HepG2 (cell line): ENCODE measurements around the gene MED1. TPM values are rescaled to one million over a fixed set of nuclear protein-coding genes. Genes with fewer than 3 reads are reported as not detected.

ENCODE experiments used
- DDIT3 ChIP-seq: sonication (generic); formaldehyde crosslinking; IDR thresholded peaks from 2 replicates; pipeline ENCODE4 v1.4.0; 2020; ENCODE audit warnings: mild to moderate bottlenecking, missing genetic modification reagents
- ETV6 ChIP-seq: sonication (generic); formaldehyde crosslinking; conservative IDR thresholded peaks from 2 replicates; pipeline ENCODE4 v1.4.0; 2020; ENCODE audit warnings: missing genetic modification reagents
- HBP1 ChIP-seq: IDR thresholded peaks from 2 replicates; pipeline ENCODE4 v1.6.1; 2016; ENCODE audit warnings: low read depth, control low read depth
- LBX2 ChIP-seq: sonication (generic); formaldehyde crosslinking; IDR thresholded peaks from 2 replicates; pipeline ENCODE4 v1.5.0; 2020; ENCODE audit warnings: missing genetic modification reagents, mild to moderate bottlenecking, borderline replicate concordance
- MATR3 ChIP-seq: sonication (generic); formaldehyde crosslinking; IDR thresholded peaks from 2 replicates; pipeline ENCODE4 v1.4.0; 2020; ENCODE audit warnings: missing genetic modification reagents
- NFAT5 ChIP-seq: sonication (generic); formaldehyde crosslinking; IDR thresholded peaks from 2 replicates; pipeline ENCODE4 v1.4.0; 2020; ENCODE audit warnings: missing genetic modification reagents
- NPAS2 ChIP-seq: sonication (generic); formaldehyde crosslinking; IDR thresholded peaks from 2 replicates; pipeline ENCODE4 v1.8.0; 2022; ENCODE audit warnings: mild to moderate bottlenecking, missing genetic modification reagents, borderline replicate concordance
- RFX5 ChIP-seq: IDR thresholded peaks from 2 replicates; pipeline ENCODE4 v1.6.1; 2011; ENCODE audit warnings: low read depth, low read length, improper control_type of control experiment
- SALL1 ChIP-seq: sonication (generic); formaldehyde crosslinking; IDR thresholded peaks from 2 replicates; pipeline ENCODE4 v1.8.0; 2022; ENCODE audit warnings: mild to moderate bottlenecking, missing genetic modification reagents
- TERF1 ChIP-seq: sonication (generic); formaldehyde crosslinking; IDR thresholded peaks from 2 replicates; pipeline ENCODE4 v1.8.0; 2022; ENCODE audit warnings: mild to moderate bottlenecking, missing genetic modification reagents, moderate library complexity
- ZHX1 ChIP-seq: sonication (generic); formaldehyde crosslinking; IDR thresholded peaks from 2 replicates; pipeline ENCODE4 v1.8.1; 2022; ENCODE audit warnings: low read depth, mild to moderate bottlenecking, missing genetic modification reagents
- ZNF34 ChIP-seq: sonication (generic); formaldehyde crosslinking; IDR thresholded peaks from 2 replicates; pipeline ENCODE4 v1.4.0; 2020; ENCODE audit warnings: mild to moderate bottlenecking, missing genetic modification reagents, borderline replicate concordance
- ZNF441 ChIP-seq: sonication (generic); formaldehyde crosslinking; IDR thresholded peaks from 2 replicates; pipeline ENCODE4 v1.7.0; 2021; ENCODE audit warnings: missing genetic modification reagents, borderline replicate concordance
- ZNF83 ChIP-seq: sonication (generic); formaldehyde crosslinking; IDR thresholded peaks from 2 replicates; pipeline ENCODE4 v1.4.0; 2020; ENCODE audit warnings: missing genetic modification reagents, mild to moderate bottlenecking, borderline replicate concordance
- ZZZ3 ChIP-seq: sonication (generic); formaldehyde crosslinking; IDR thresholded peaks from 2 replicates; pipeline ENCODE4 v1.4.0; 2020; ENCODE audit warnings: missing genetic modification reagents, mild to moderate bottlenecking, borderline replicate concordance
- polyA plus RNA-seq, 8 experiments: library from polyadenylated mRNA; depleted of rRNA in 3 of 8; stranded (reverse) in 7 of 8; unstranded in 1 of 8; fragments of >200 nt; fragmentation: Illumina TruSeq in 4 of 8; extraction: Trizol in 4 of 8; gene quantifications; 2 replicates each; pipeline versions ENCODE4 v1.2.1 to v1.2.3, GENCODE V29; 2011 to 2016; ENCODE audit warnings: low read depth in 4 of 8, missing spikeins in 1 of 8, mixed read lengths in 1 of 8; ENCODE audit not compliant: insufficient read depth in 1 of 8
- total RNA-seq, 5 experiments: library from RNA; depleted of rRNA; stranded (reverse); fragments of >200 nt; fragmentation: Illumina TruSeq; extraction: Trizol; gene quantifications; 2 replicates each; pipeline ENCODE4 v1.2.3, GENCODE V29; 2016; ENCODE audit warnings: low read depth in 1 of 5

MED1 gene
- total and polyA plus RNA-seq, 2 of the 13 experiments (the other 11 are each of a cell fraction or from before 2014, with no cell fraction given): 37.5 to 40.1 TPM

- peak; percentile 77; the same call in 1 of the 2 replicates for TF ChIP-seq LBX2 (CRISPR knock-in tag)
- TF ChIP-seq TERF1 (CRISPR knock-in tag): no peak
- TF ChIP-seq ZZZ3 (CRISPR knock-in tag): peak; percentile 69; the same call in 1 of the 2 replicates
- peak; percentile 83 for TF ChIP-seq SALL1 (CRISPR knock-in tag)
- TF ChIP-seq RFX5: no peak
- TF ChIP-seq ETV6 (CRISPR knock-in tag): 0 out of 2 replicates have a peak, but pooled peaks have one; percentile 33
- TF ChIP-seq MATR3: no peak
- peak; percentile 87 for TF ChIP-seq ZNF441
- peak; percentile 79 for TF ChIP-seq HBP1 (CRISPR knock-in tag)
- no peak for TF ChIP-seq ZNF83 (CRISPR knock-in tag)
- no peak for TF ChIP-seq NPAS2 (CRISPR knock-in tag)
- no peak for TF ChIP-seq ZNF34
- no peak for TF ChIP-seq ZHX1 (CRISPR knock-in tag)
- no peak for TF ChIP-seq DDIT3 (CRISPR knock-in tag)
- peak; percentile 84; the same call in 1 of the 2 replicates for TF ChIP-seq NFAT5 (CRISPR knock-in tag)
Observed at GRCh38 chr17:39450847-39451581, at the start of gene MED1 (continued).
